GM12891 (cell line): ENCODE measurements around the gene PUM1.

Experiments
- DNase-seq: peaks from one replicate; pipeline ENCODE4 v3.0.0; 2011; ENCODE audit warnings: low spot score; ENCODE audit not compliant: insufficient read length
- FAIRE-seq: peaks from 2 replicates; lab custom pipeline; 2011; peaks lifted over from hg19 to GRCh38; lab: Jason Lieb, UNC
- PAX5 ChIP-seq: IDR thresholded peaks from 2 replicates; pipeline ENCODE4 v1.6.1; 2011; ENCODE audit warnings: low read length, moderate library complexity, mild to moderate bottlenecking; ENCODE audit not compliant: insufficient read depth, severe bottlenecking
- POLR2A ChIP-seq: IDR thresholded peaks from 2 replicates; pipeline ENCODE4 v1.6.1; 2011; ENCODE audit warnings: low read depth, low read length, control low read depth
- POLR2AphosphoS5 ChIP-seq: IDR thresholded peaks from 2 replicates; pipeline ENCODE4 v1.6.1; 2011; ENCODE audit warnings: low read depth, low read length, control low read depth
- POU2F2 ChIP-seq: IDR thresholded peaks from 2 replicates; pipeline ENCODE4 v1.6.1; 2011; ENCODE audit warnings: low read depth, mild to moderate bottlenecking, control low read depth, low read length, moderate library complexity
- SPI1 ChIP-seq: IDR thresholded peaks from 2 replicates; pipeline ENCODE4 v1.6.1; 2011; ENCODE audit warnings: low read depth, low read length, control low read depth
- TAF1 ChIP-seq: IDR thresholded peaks from 2 replicates; pipeline ENCODE4 v1.6.1; 2011; ENCODE audit warnings: low read depth, low read length, control low read depth

Gene PUM1

GRCh38 chr1:30896905-30897304, 168.6 kb downstream of the PUM1 start:
- TF ChIP-seq SPI1 (no peak), TAF1 (no peak), PAX5 (no peak), POLR2AphosphoS5 (no peak), POLR2A (no peak), POU2F2 (no peak)
- DNase-seq (no peak), FAIRE-seq (no peak)

GRCh38 chr1:30895944-30896660, 169.4 kb downstream of the PUM1 start:
- FAIRE-seq: no peak
- TF ChIP-seq POLR2A (no peak), SPI1 (no peak), POU2F2 (no peak), POLR2AphosphoS5 (no peak), PAX5 (no peak), TAF1 (no peak)
- DNase-seq: no peak

GRCh38 chr1:30895382-30895943, 170.1 kb downstream of the PUM1 start:
- FAIRE-seq: no peak
- TF ChIP-seq PAX5 (no peak), TAF1 (no peak), POU2F2 (no peak), POLR2A (no peak), SPI1 (no peak), POLR2AphosphoS5 (no peak)
- no peak for DNase-seq

- TF ChIP-seq SPI1: no peak
- TF ChIP-seq POU2F2: no peak
- TF ChIP-seq TAF1: no peak
- TF ChIP-seq POLR2A: no peak
- TF ChIP-seq POLR2AphosphoS5: no peak
- no peak for TF ChIP-seq PAX5
- FAIRE-seq: peak; percentile 35
- no peak for DNase-seq
Observed at GRCh38 chr1:30894508-30894973, 171.0 kb downstream of the PUM1 start.

GRCh38 chr1:30893776-30894507, 171.6 kb downstream of the PUM1 start:
- FAIRE-seq: no peak
- TF ChIP-seq SPI1: no peak
- no peak for TF ChIP-seq POLR2A
- no peak for TF ChIP-seq TAF1
- TF ChIP-seq POU2F2: no peak
- no peak for TF ChIP-seq PAX5
- no peak for TF ChIP-seq POLR2AphosphoS5
- no peak for DNase-seq

- FAIRE-seq: no peak
- TF ChIP-seq POU2F2 (no peak), TAF1 (no peak), POLR2AphosphoS5 (no peak), PAX5 (no peak), SPI1 (no peak), POLR2A (no peak)
- no peak for DNase-seq
Observed at GRCh38 chr1:30892671-30893073, 172.8 kb downstream of the PUM1 start.

- TF ChIP-seq TAF1: no peak
- TF ChIP-seq POU2F2: no peak
- no peak for TF ChIP-seq POLR2A
- TF ChIP-seq SPI1: no peak
- TF ChIP-seq PAX5: no peak
- no peak for TF ChIP-seq POLR2AphosphoS5
- FAIRE-seq (no peak), DNase-seq (no peak)
Observed at GRCh38 chr1:30891227-30891552, 174.3 kb downstream of the PUM1 start.

- DNase-seq: no peak
- FAIRE-seq: no peak
- TF ChIP-seq SPI1: no peak
- TF ChIP-seq TAF1: no peak
- no peak for TF ChIP-seq POLR2AphosphoS5
- TF ChIP-seq POLR2A: no peak
- TF ChIP-seq PAX5: no peak
- TF ChIP-seq POU2F2: no peak
Observed at GRCh38 chr1:30890502-30891226, 174.9 kb downstream of the PUM1 start.

GRCh38 chr1:30889511-30889910, 176.0 kb downstream of the PUM1 start:
- FAIRE-seq: no peak
- TF ChIP-seq POLR2A: no peak
- TF ChIP-seq POU2F2: no peak
- no peak for TF ChIP-seq POLR2AphosphoS5
- no peak for TF ChIP-seq SPI1
- TF ChIP-seq TAF1: no peak
- no peak for TF ChIP-seq PAX5
- no peak for DNase-seq

- FAIRE-seq: no peak
- no peak for TF ChIP-seq POLR2AphosphoS5
- no peak for DNase-seq
Observed at GRCh38 chr1:30888975-30889374, 176.5 kb downstream of the PUM1 start.
